Measurements from ENCODE around the gene G6PC3.
"Not testable (repeated sequence)": the region's sequence is repeated elsewhere in the genome, so short reads cannot be mapped to it uniquely, and the experiment has no call there.

G6PC3 gene

GRCh38 chr17:44095388-44095646 lies 24.8 kb downstream of the G6PC3 start:
- peak overlapping the region; percentile 46 for H3K4me3 ChIP-seq (ENCODE audit: control insufficient read depth, low read depth, low read length)
- no peak for DNase-seq (ENCODE audit: low read depth)
- no peak for TF ChIP-seq CTCF (IDR thresholded peaks at IDR 0.05; ENCODE audit: control insufficient read depth, insufficient read depth, low read depth, low read length, missing control alignments)

- H3K4me3 ChIP-seq (ENCODE audit: control insufficient read depth, low read depth, low read length): peak overlapping the region; percentile 46
- TF ChIP-seq CTCF (IDR thresholded peaks at IDR 0.05; ENCODE audit: control insufficient read depth, insufficient read depth, low read depth, low read length, missing control alignments): peak; percentile 32
- DNase-seq (ENCODE audit: low read depth): peak; percentile 70
Measured at GRCh38 chr17:44095647-44096496, 25.3 kb downstream of the G6PC3 start.

- no peak for TF ChIP-seq CTCF (IDR thresholded peaks at IDR 0.05; ENCODE audit: control insufficient read depth, insufficient read depth, low read depth, low read length, missing control alignments)
- no peak overlapping the region for H3K4me3 ChIP-seq (ENCODE audit: control insufficient read depth, low read depth, low read length)
- peak; percentile 45 for DNase-seq (ENCODE audit: low read depth)
Measured at GRCh38 chr17:44097110-44097958, 26.8 kb downstream of the G6PC3 start.

GRCh38 chr17:44101858-44102257 lies 31.3 kb downstream of the G6PC3 start:
- not testable (repeated sequence) for DNase-seq (ENCODE audit: low read depth); H3K4me3 ChIP-seq (ENCODE audit: control insufficient read depth, low read depth, low read length)

GRCh38 chr17:44102849-44103622 lies 32.5 kb downstream of the G6PC3 start:
- TF ChIP-seq CTCF (IDR thresholded peaks at IDR 0.05; ENCODE audit: control insufficient read depth, insufficient read depth, low read depth, low read length, missing control alignments): no peak

GRCh38 chr17:44105483-44105882 lies 34.9 kb downstream of the G6PC3 start:
- no peak for DNase-seq (ENCODE audit: low read depth)
- no peak for TF ChIP-seq CTCF (IDR thresholded peaks at IDR 0.05; ENCODE audit: control insufficient read depth, insufficient read depth, low read depth, low read length, missing control alignments)
- no peak overlapping the region for H3K4me3 ChIP-seq (ENCODE audit: control insufficient read depth, low read depth, low read length)

More at GRCh38 chr17:44102849-44103622, 32.5 kb downstream of the G6PC3 start:
- H3K4me3 ChIP-seq (ENCODE audit: control insufficient read depth, low read depth, low read length): no peak overlapping the region
- DNase-seq (ENCODE audit: low read depth): no peak
